HG02852 (cell line): ENCODE results near the gene PAPSS1.

Experiments used
- ATAC-seq: cut with Tn5 transposase; IDR thresholded peaks from one replicate; pipeline ENCODE4 v1.9.1; 2021; ENCODE audit warnings: mild to moderate bottlenecking, moderate library complexity; ENCODE audit not compliant: unreplicated experiment

PAPSS1 gene

GRCh38 chr4:107570952-107571351, 149.1 kb downstream of the PAPSS1 start:
- no peak for ATAC-seq

- ATAC-seq, result no peak
Measured at GRCh38 chr4:107564326-107564725, 155.7 kb downstream of the PAPSS1 start.
